Natural killer cell treated with Interleukin-12 subunit alpha and Interleukin-12 subunit beta and Interleukin-15 and Interleukin-18, amount 100 ng/mL, for 72 hours (primary cell): ENCODE measurements around the gene COL1A2. TPM values are rescaled to one million over a fixed set of nuclear protein-coding genes. Genes with fewer than 3 reads are reported as not detected.
A peak's percentile ranks its signal among the peaks of the same experiment; 100 is the strongest.

Experiments used
- ATAC-seq, 2 donors: fragments of 150-1000 bp; cut with Tn5 transposase in 1 of 2; sonication (Bioruptor Pico), chemical (Tn5 transposase) in 1 of 2; 2 replicates each; pipeline ENCODE4 v1.10.0; 2021
- DNase-seq: peaks from one replicate; pipeline ENCODE4 v3.0.0; 2022; ENCODE audit warnings: low spot score
- H3K27ac Mint-ChIP-seq, 2 donors: 1 replicate in 1 of 2; 2 replicates in 1 of 2; pipeline ENCODE4 v1.8.0; 2022; ENCODE audit warnings: mixed read lengths in 2 of 2, mild to moderate bottlenecking in 1 of 2, moderate library complexity in 1 of 2
- H3K27me3 Mint-ChIP-seq, 2 donors: 1 replicate in 1 of 2; 2 replicates in 1 of 2; pipeline ENCODE4 v1.8.0; 2022; ENCODE audit warnings: mixed read lengths in 2 of 2
- H3K36me3 Mint-ChIP-seq: one replicate; pipeline ENCODE4 v1.8.0; 2022; ENCODE audit warnings: mixed read lengths
- H3K4me1 Mint-ChIP-seq, 2 donors: 1 replicate in 1 of 2; 2 replicates in 1 of 2; pipeline ENCODE4 v1.8.0; 2022; ENCODE audit warnings: low read depth in 2 of 2, mixed read lengths in 2 of 2, mild to moderate bottlenecking in 1 of 2
- H3K4me3 Mint-ChIP-seq: one replicate; pipeline ENCODE4 v1.8.0; 2022; ENCODE audit warnings: mixed read lengths
- H3K9me3 Mint-ChIP-seq: 2 replicates; pipeline ENCODE4 v1.8.0; 2022; ENCODE audit warnings: mixed read lengths
- total RNA-seq, 2 donors: library from RNA; stranded (reverse); gene quantifications; one replicate each; pipeline ENCODE4 v1.2.3, GENCODE V29; 2022

The COL1A2 gene
- total RNA-seq, result not detected

GRCh38 chr7:94394437-94395140 lies at the start of gene COL1A2:
Gene COL1A2 (plus strand): TSS chr7:94394895. CDS start chr7:94395032, 137 bp downstream.
- peaks cover 0 to 3% of the 10 kb centered on the region in 2 donors for H3K4me1 Mint-ChIP-seq
- H3K36me3 Mint-ChIP-seq, result no peaks in the 10 kb centered on the region
- no peak within 1 kb of the TSS for H3K27ac Mint-ChIP-seq
- DNase-seq, result no peak
- ATAC-seq, result peak in 1 of 2 donors; percentile 40
- H3K4me3 Mint-ChIP-seq, result no peak within 1 kb of the TSS
- no peaks in the 10 kb centered on the region for H3K9me3 Mint-ChIP-seq
- H3K27me3 Mint-ChIP-seq, result peaks cover 23 to 59% of the 10 kb centered on the region in 2 donors

GRCh38 chr7:94345907-94346306 lies 48.8 kb upstream of the COL1A2 start:
- Mint-ChIP-seq H3K4me1 (no peaks in the 10 kb centered on the region), H3K36me3 (no peaks in the 10 kb centered on the region), H3K4me3 (no peak overlapping the region), H3K27ac (no peak overlapping the region), H3K27me3 (peaks cover 0 to 8% of the 10 kb centered on the region in 2 donors), H3K9me3 (no peaks in the 10 kb centered on the region)
- no peak for ATAC-seq
- no peak for DNase-seq

GRCh38 chr7:94348142-94348541 lies 46.6 kb upstream of the COL1A2 start:
- no peaks in the 10 kb centered on the region for H3K36me3 Mint-ChIP-seq
- H3K9me3 Mint-ChIP-seq, result no peaks in the 10 kb centered on the region
- ATAC-seq, result no peak
- H3K27me3 Mint-ChIP-seq, result peaks cover 0 to 8% of the 10 kb centered on the region in 2 donors
- no peaks in the 10 kb centered on the region for H3K4me1 Mint-ChIP-seq
- H3K4me3 Mint-ChIP-seq, result no peak overlapping the region
- no peak for DNase-seq
- no peak overlapping the region for H3K27ac Mint-ChIP-seq

GRCh38 chr7:94350734-94351133 lies 44.0 kb upstream of the COL1A2 start:
- H3K27me3 Mint-ChIP-seq, result peaks cover 4 to 16% of the 10 kb centered on the region in 2 donors
- H3K4me1 Mint-ChIP-seq, result no peaks in the 10 kb centered on the region

GRCh38 chr7:94351703-94352102 lies 43.0 kb upstream of the COL1A2 start:
- no peak overlapping the region for H3K4me3 Mint-ChIP-seq
- ATAC-seq (no peak), DNase-seq (no peak)
- H3K27ac Mint-ChIP-seq, result no peak overlapping the region
- no peaks in the 10 kb centered on the region for H3K36me3 Mint-ChIP-seq
- peaks cover 6 to 16% of the 10 kb centered on the region in 2 donors for H3K27me3 Mint-ChIP-seq
- no peaks in the 10 kb centered on the region for H3K4me1 Mint-ChIP-seq
- no peaks in the 10 kb centered on the region for H3K9me3 Mint-ChIP-seq

More at GRCh38 chr7:94350734-94351133, 44.0 kb upstream of the COL1A2 start:
- Mint-ChIP-seq H3K36me3 (no peaks in the 10 kb centered on the region), H3K4me3 (no peak overlapping the region), H3K27ac (no peak overlapping the region), H3K9me3 (no peaks in the 10 kb centered on the region)
- DNase-seq (no peak), ATAC-seq (no peak)

GRCh38 chr7:94352887-94353286 lies 41.8 kb upstream of the COL1A2 start:
- no peak overlapping the region for H3K4me3 Mint-ChIP-seq
- no peaks in the 10 kb centered on the region for H3K9me3 Mint-ChIP-seq
- no peaks in the 10 kb centered on the region for H3K4me1 Mint-ChIP-seq
- DNase-seq (no peak), ATAC-seq (no peak)
- peaks cover 6 to 9% of the 10 kb centered on the region in 2 donors for H3K27me3 Mint-ChIP-seq
- no peak overlapping the region for H3K27ac Mint-ChIP-seq
- H3K36me3 Mint-ChIP-seq, result no peaks in the 10 kb centered on the region

- peaks cover 3% of the 10 kb centered on the region for H3K9me3 Mint-ChIP-seq
Observed at GRCh38 chr7:94354953-94355352, 39.7 kb upstream of the COL1A2 start.

GRCh38 chr7:94355454-94355853 lies 39.2 kb upstream of the COL1A2 start:
- Mint-ChIP-seq H3K27ac (no peak overlapping the region), H3K9me3 (peaks cover 3% of the 10 kb centered on the region), H3K27me3 (peaks cover 6 to 9% of the 10 kb centered on the region in 2 donors), H3K36me3 (no peaks in the 10 kb centered on the region), H3K4me1 (no peaks in the 10 kb centered on the region), H3K4me3 (no peak overlapping the region)
- DNase-seq, result no peak
- no peak for ATAC-seq

More at GRCh38 chr7:94354953-94355352, 39.7 kb upstream of the COL1A2 start:
- Mint-ChIP-seq H3K4me3 (no peak overlapping the region), H3K4me1 (no peaks in the 10 kb centered on the region), H3K27ac (no peak overlapping the region), H3K27me3 (peaks cover 6 to 9% of the 10 kb centered on the region in 2 donors), H3K36me3 (no peaks in the 10 kb centered on the region)
- ATAC-seq, result no peak
- no peak for DNase-seq

GRCh38 chr7:94357076-94357475 lies 37.6 kb upstream of the COL1A2 start:
- Mint-ChIP-seq H3K36me3 (no peaks in the 10 kb centered on the region), H3K9me3 (peaks cover 3% of the 10 kb centered on the region), H3K4me1 (no peaks in the 10 kb centered on the region), H3K27me3 (peaks cover 6 to 10% of the 10 kb centered on the region in 2 donors), H3K4me3 (no peak overlapping the region), H3K27ac (no peak overlapping the region)
- DNase-seq (no peak), ATAC-seq (no peak)

GRCh38 chr7:94360926-94361325 lies 33.8 kb upstream of the COL1A2 start:
- DNase-seq (no peak), ATAC-seq (no peak)
- peaks cover 3% of the 10 kb centered on the region for H3K9me3 Mint-ChIP-seq
- H3K36me3 Mint-ChIP-seq, result no peaks in the 10 kb centered on the region
- no peak overlapping the region for H3K4me3 Mint-ChIP-seq
- H3K27ac Mint-ChIP-seq, result no peak overlapping the region
- peaks cover 2 to 7% of the 10 kb centered on the region in 2 donors for H3K27me3 Mint-ChIP-seq
- no peaks in the 10 kb centered on the region for H3K4me1 Mint-ChIP-seq

GRCh38 chr7:94362276-94362675 lies 32.4 kb upstream of the COL1A2 start:
- ATAC-seq (no peak), DNase-seq (no peak)
- H3K27ac Mint-ChIP-seq, result no peak overlapping the region

GRCh38 chr7:94364816-94365215 lies 29.9 kb upstream of the COL1A2 start:
- Mint-ChIP-seq H3K4me3 (no peak overlapping the region), H3K27ac (no peak overlapping the region), H3K36me3 (no peaks in the 10 kb centered on the region), H3K4me1 (no peaks in the 10 kb centered on the region), H3K27me3 (peaks cover 0 to 7% of the 10 kb centered on the region in 2 donors), H3K9me3 (no peaks in the 10 kb centered on the region)
- DNase-seq (no peak), ATAC-seq (no peak)

More at GRCh38 chr7:94362276-94362675, 32.4 kb upstream of the COL1A2 start:
- peaks cover 3% of the 10 kb centered on the region for H3K9me3 Mint-ChIP-seq
- no peaks in the 10 kb centered on the region for H3K36me3 Mint-ChIP-seq
- peaks cover 0 to 7% of the 10 kb centered on the region in 2 donors for H3K27me3 Mint-ChIP-seq
- H3K4me1 Mint-ChIP-seq, result no peaks in the 10 kb centered on the region
- H3K4me3 Mint-ChIP-seq, result no peak overlapping the region

- no peaks in the 10 kb centered on the region for H3K9me3 Mint-ChIP-seq
- H3K27me3 Mint-ChIP-seq, result peaks cover 0 to 7% of the 10 kb centered on the region in 2 donors
- no peaks in the 10 kb centered on the region for H3K4me1 Mint-ChIP-seq
- no peak for DNase-seq
- H3K4me3 Mint-ChIP-seq, result no peak overlapping the region
- H3K36me3 Mint-ChIP-seq, result no peaks in the 10 kb centered on the region
- no peak for ATAC-seq
- H3K27ac Mint-ChIP-seq, result no peak overlapping the region
Observed at GRCh38 chr7:94366163-94366562, 28.5 kb upstream of the COL1A2 start.

- no peak overlapping the region for H3K27ac Mint-ChIP-seq
- H3K27me3 Mint-ChIP-seq, result peaks cover 0 to 7% of the 10 kb centered on the region in 2 donors
- DNase-seq (no peak), ATAC-seq (no peak)
- no peaks in the 10 kb centered on the region for H3K9me3 Mint-ChIP-seq
- H3K4me1 Mint-ChIP-seq, result no peaks in the 10 kb centered on the region
- H3K4me3 Mint-ChIP-seq, result no peak overlapping the region
- H3K36me3 Mint-ChIP-seq, result no peaks in the 10 kb centered on the region
Observed at GRCh38 chr7:94366832-94367231, 27.9 kb upstream of the COL1A2 start.
